Progenitor cell of endocrine pancreas (in vitro differentiated cells): ENCODE measurements around the gene FITM2. TPM values are rescaled to one million over a fixed set of nuclear protein-coding genes. Genes with fewer than 3 reads are reported as not detected.

Experiments used
- DNase-seq: peaks from one replicate; pipeline ENCODE4 v3.0.0; 2021; ENCODE audit warnings: low spot score; ENCODE audit not compliant: unreplicated experiment
- H3K27ac Mint-ChIP-seq: 2 replicates; pipeline ENCODE4 v1.8.0; 2021; ENCODE audit warnings: mild to moderate bottlenecking, moderate library complexity, mixed read lengths
- H3K27me3 Mint-ChIP-seq: 2 replicates; pipeline ENCODE4 v1.8.0; 2021; ENCODE audit warnings: mixed read lengths
- H3K36me3 Mint-ChIP-seq: 2 replicates; pipeline ENCODE4 v1.8.0; 2022; ENCODE audit warnings: mixed read lengths; ENCODE audit not compliant: insufficient read depth
- H3K4me1 Mint-ChIP-seq: 2 replicates; pipeline ENCODE4 v1.8.0; 2021; ENCODE audit warnings: low read depth, mixed read lengths
- H3K4me3 Mint-ChIP-seq: 2 replicates; pipeline ENCODE4 v1.8.0; 2021; ENCODE audit warnings: low read depth, mild to moderate bottlenecking, moderate library complexity, mixed read lengths
- H3K9me3 Mint-ChIP-seq: 2 replicates; pipeline ENCODE4 v1.8.0; 2021; ENCODE audit warnings: low read depth, mixed read lengths
- total RNA-seq: library from RNA; stranded (reverse); gene quantifications from 2 replicates; pipeline ENCODE4 v1.2.1, GENCODE V29; 2021
- TF ChIP-seq, protein P1 (sequence below): fragments of 200-600 bp; sonication (generic); IDR thresholded peaks from one replicate; pipeline ENCODE4 v1.5.0; 2021; ENCODE audit warnings: antibody characterized with exemption, mild to moderate bottlenecking; ENCODE audit not compliant: unreplicated experiment

The FITM2 gene
- total RNA-seq, 1 donor from 2014 or later: 4.3 TPM

DNA sequence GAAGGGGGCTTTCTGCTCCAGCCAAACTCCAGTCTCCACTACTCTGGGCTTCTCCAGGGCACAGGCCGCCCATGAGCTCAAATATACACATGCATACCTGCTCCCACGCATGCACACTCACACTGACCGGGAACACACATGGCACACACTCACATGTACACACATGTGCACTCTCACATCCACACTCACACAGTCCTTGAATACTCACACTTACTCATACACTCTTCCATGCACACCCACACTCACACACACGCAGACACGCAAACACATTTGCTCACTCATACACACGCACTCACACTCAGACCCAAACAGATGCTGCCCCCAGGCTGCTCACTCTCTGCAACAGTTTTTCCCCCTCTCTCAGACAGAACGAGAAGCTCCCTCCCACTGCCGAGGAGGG is 56.9 kb downstream of the FITM2 start:
- TF ChIP-seq, protein P1, sequence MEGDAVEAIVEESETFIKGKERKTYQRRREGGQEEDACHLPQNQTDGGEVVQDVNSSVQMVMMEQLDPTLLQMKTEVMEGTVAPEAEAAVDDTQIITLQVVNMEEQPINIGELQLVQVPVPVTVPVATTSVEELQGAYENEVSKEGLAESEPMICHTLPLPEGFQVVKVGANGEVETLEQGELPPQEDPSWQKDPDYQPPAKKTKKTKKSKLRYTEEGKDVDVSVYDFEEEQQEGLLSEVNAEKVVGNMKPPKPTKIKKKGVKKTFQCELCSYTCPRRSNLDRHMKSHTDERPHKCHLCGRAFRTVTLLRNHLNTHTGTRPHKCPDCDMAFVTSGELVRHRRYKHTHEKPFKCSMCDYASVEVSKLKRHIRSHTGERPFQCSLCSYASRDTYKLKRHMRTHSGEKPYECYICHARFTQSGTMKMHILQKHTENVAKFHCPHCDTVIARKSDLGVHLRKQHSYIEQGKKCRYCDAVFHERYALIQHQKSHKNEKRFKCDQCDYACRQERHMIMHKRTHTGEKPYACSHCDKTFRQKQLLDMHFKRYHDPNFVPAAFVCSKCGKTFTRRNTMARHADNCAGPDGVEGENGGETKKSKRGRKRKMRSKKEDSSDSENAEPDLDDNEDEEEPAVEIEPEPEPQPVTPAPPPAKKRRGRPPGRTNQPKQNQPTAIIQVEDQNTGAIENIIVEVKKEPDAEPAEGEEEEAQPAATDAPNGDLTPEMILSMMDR: no peak
- Mint-ChIP-seq H3K27me3 (peaks cover 4% of the 10 kb centered on the region), H3K36me3 (no peaks in the 10 kb centered on the region), H3K4me3 (no peak overlapping the region), H3K9me3 (no peaks in the 10 kb centered on the region), H3K4me1 (no peaks in the 10 kb centered on the region), H3K27ac (no peak overlapping the region)
- no peak for DNase-seq

DNA sequence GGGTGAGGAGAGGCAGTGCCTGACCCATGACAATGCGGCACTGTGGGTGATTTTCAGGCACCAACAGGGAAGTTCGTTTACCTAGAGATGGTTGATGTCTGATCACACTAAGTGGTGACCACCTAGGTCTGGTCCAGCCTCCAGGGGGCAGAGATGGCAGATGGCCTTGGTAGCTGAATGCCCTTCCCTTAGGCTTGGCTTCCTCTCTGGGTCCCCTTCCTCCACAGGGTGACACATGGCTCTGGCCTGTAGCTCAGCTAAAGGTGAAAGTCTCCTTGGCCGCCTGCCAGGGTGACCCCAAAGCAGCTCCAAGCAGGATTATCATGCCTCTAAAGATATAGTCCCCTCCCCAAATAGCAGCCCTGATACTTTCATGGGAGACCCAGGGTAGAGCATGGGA is 57.5 kb downstream of the FITM2 start:
- DNase-seq: no peak
- TF ChIP-seq, protein P1: no peak
- Mint-ChIP-seq H3K36me3 (no peaks in the 10 kb centered on the region), H3K27me3 (peaks cover 4% of the 10 kb centered on the region), H3K9me3 (no peaks in the 10 kb centered on the region), H3K4me3 (no peak overlapping the region), H3K27ac (no peak overlapping the region), H3K4me1 (no peaks in the 10 kb centered on the region)

Other genes starting within 250 kb of the FITM2 start
- gene JPH2, start 124.0 kb downstream of the FITM2 start, total RNA-seq: 0.12 and 0.24 TPM in 2 replicates
- gene OSER1, start 100.4 kb downstream of the FITM2 start, total RNA-seq: 34.9 and 35.0 TPM in 2 replicates
- 0.24 and 1.1 TPM in 2 replicates for gene GDAP1L1, start 63.9 kb downstream of the FITM2 start, total RNA-seq
- not detected in 2 replicates for gene R3HDML, start 25.8 kb upstream of the FITM2 start, total RNA-seq
- 71.1 and 72.9 TPM in 2 replicates for gene HNF4A, start 44.5 kb upstream of the FITM2 start, total RNA-seq
- gene TTPAL, start 164.7 kb upstream of the FITM2 start, total RNA-seq: 23.8 and 25.2 TPM in 2 replicates
- gene SERINC3, start 210.9 kb upstream of the FITM2 start, total RNA-seq: 36.8 and 41.5 TPM in 2 replicates